Erythroblast (primary cell): ENCODE results near the gene PRDM15.

Experiments
- DNase-seq, 2 experiments: peaks; one replicate each; lab custom pipeline; 2025; lab: John Stamatoyannopoulos, UW
- GATA1 ChIP-seq: IDR thresholded peaks from 2 replicates; pipeline ENCODE4 v1.6.1; 2011; ENCODE audit warnings: low read depth, mild to moderate bottlenecking, control low read depth, low read length, moderate library complexity
- POLR2A ChIP-seq: IDR thresholded peaks from 2 replicates; pipeline ENCODE4 v1.6.1; 2011; ENCODE audit warnings: mild to moderate bottlenecking, low read length

Gene PRDM15

GRCh38 chr21:41900401-41900800 is 21.3 kb upstream of the PRDM15 start:
- no peak for DNase-seq
- no peak for TF ChIP-seq POLR2A
- no peak for TF ChIP-seq GATA1

GRCh38 chr21:41899426-41900202 is 20.5 kb upstream of the PRDM15 start:
- no peak for DNase-seq
- TF ChIP-seq GATA1 = no peak
- no peak for TF ChIP-seq POLR2A

- TF ChIP-seq POLR2A (no peak), GATA1 (no peak)
- no peak for DNase-seq
These were observed 19.9 kb upstream of the PRDM15 start for GRCh38 chr21:41898998-41899397.

GRCh38 chr21:41897700-41898099 is 18.6 kb upstream of the PRDM15 start:
- DNase-seq = no peak

GRCh38 chr21:41897047-41897669 is 18.0 kb upstream of the PRDM15 start:
- DNase-seq = no peak
- no peak for TF ChIP-seq POLR2A
- no peak for TF ChIP-seq GATA1

More at GRCh38 chr21:41897700-41898099, 18.6 kb upstream of the PRDM15 start:
- no peak for TF ChIP-seq POLR2A
- TF ChIP-seq GATA1 = no peak

GRCh38 chr21:41895643-41896493 is 16.7 kb upstream of the PRDM15 start:
- TF ChIP-seq GATA1 (no peak), POLR2A (no peak)
- no peak for DNase-seq

GRCh38 chr21:41894922-41895557 is 15.9 kb upstream of the PRDM15 start:
- no peak for TF ChIP-seq GATA1
- no peak for TF ChIP-seq POLR2A
- DNase-seq = no peak

- no peak for DNase-seq
- no peak for TF ChIP-seq GATA1
- no peak for TF ChIP-seq POLR2A
These were observed 15.4 kb upstream of the PRDM15 start for GRCh38 chr21:41894511-41894910.

GRCh38 chr21:41892726-41893125 is 13.6 kb upstream of the PRDM15 start:
- no peak for TF ChIP-seq GATA1
- no peak for TF ChIP-seq POLR2A
- DNase-seq = no peak

- no peak for DNase-seq
- TF ChIP-seq GATA1 = no peak
- TF ChIP-seq POLR2A = no peak
These were observed 12.0 kb upstream of the PRDM15 start for GRCh38 chr21:41891132-41891531.

- TF ChIP-seq POLR2A (no peak), GATA1 (no peak)
- DNase-seq = no peak
These were observed 11.2 kb upstream of the PRDM15 start for GRCh38 chr21:41890355-41890754.

- TF ChIP-seq GATA1 = no peak
- TF ChIP-seq POLR2A = no peak
These were observed 9.7 kb upstream of the PRDM15 start for GRCh38 chr21:41888749-41889376.

GRCh38 chr21:41887667-41888066 is 8.5 kb upstream of the PRDM15 start:
- TF ChIP-seq POLR2A (no peak), GATA1 (no peak)
- DNase-seq = no peak

More at GRCh38 chr21:41888749-41889376, 9.7 kb upstream of the PRDM15 start:
- DNase-seq = no peak
